Hepatocyte (in vitro differentiated cells): ENCODE measurements around the gene OVCH2.

Source experiments
- EZH2 ChIP-seq: fragments of 200-600 bp; sonication (generic); IDR thresholded peaks from 2 replicates; pipeline ENCODE4 v1.6.1; 2016; ENCODE audit warnings: antibody characterized with exemption, mild to moderate bottlenecking, borderline replicate concordance
- EZH2phosphoT487 ChIP-seq: fragments of 200-600 bp; sonication (generic); IDR thresholded peaks from one replicate; pipeline ENCODE4 v1.6.1; 2018; ENCODE audit warnings: antibody characterized with exemption, mild to moderate bottlenecking, low read depth, moderate library complexity; ENCODE audit not compliant: unreplicated experiment, severe bottlenecking
- TF ChIP-seq, protein P1 (sequence below): fragments of 200-600 bp; sonication (generic); IDR thresholded peaks from 2 replicates; pipeline ENCODE4 v1.5.1; 2016; ENCODE audit warnings: antibody characterized with exemption, mild to moderate bottlenecking; ENCODE audit not compliant: poor library complexity

DNA sequence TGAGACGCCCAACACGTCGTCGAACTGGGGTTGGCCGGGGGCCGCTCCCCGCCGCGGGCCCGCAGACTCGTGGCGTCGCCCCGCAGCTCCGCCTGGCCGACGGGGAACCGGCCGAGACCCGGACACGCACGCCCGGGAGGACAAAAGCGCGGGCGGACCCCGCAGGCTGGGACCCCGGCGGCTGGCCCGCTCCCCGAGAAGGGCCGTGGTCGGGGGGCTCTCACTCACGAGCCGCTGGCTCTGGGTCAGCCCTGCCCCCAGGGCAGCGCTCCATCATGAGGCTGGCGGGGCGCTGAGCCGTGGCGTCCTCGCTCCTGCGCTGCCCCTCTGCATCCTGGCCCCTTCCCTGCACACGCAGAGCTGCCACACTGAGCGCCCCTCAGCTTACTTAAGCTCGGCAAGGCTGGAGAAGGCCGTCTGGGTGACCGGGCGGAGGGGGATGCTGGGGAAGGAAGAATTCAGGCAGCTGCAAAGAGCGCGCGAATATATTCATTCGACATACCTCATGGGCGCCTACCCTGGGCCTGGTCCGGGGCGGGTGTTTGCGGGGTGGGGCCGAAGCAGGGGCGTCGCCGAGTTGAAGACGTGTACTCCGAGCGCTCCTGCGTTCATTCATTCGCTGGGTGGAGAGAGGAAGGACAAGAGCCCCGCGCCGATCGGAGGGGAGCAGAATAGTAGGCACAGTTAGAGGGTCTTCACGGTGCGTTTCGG, 32.4 kb downstream of the OVCH2 start:
- TF ChIP-seq EZH2phosphoT487 = no peak
- TF ChIP-seq, protein P1, sequence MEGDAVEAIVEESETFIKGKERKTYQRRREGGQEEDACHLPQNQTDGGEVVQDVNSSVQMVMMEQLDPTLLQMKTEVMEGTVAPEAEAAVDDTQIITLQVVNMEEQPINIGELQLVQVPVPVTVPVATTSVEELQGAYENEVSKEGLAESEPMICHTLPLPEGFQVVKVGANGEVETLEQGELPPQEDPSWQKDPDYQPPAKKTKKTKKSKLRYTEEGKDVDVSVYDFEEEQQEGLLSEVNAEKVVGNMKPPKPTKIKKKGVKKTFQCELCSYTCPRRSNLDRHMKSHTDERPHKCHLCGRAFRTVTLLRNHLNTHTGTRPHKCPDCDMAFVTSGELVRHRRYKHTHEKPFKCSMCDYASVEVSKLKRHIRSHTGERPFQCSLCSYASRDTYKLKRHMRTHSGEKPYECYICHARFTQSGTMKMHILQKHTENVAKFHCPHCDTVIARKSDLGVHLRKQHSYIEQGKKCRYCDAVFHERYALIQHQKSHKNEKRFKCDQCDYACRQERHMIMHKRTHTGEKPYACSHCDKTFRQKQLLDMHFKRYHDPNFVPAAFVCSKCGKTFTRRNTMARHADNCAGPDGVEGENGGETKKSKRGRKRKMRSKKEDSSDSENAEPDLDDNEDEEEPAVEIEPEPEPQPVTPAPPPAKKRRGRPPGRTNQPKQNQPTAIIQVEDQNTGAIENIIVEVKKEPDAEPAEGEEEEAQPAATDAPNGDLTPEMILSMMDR = no peak
- no peak for TF ChIP-seq EZH2
